Measurements from ENCODE around the gene ERVV-1.

GRCh38 chr19:53034054-53034453 is 20.3 kb downstream of the ERVV-1 start:
- TF ChIP-seq POLR2AphosphoS5 (IDR thresholded peaks at IDR 0.05; ENCODE audit: insufficient read depth in 1 of 2, low read depth in 1 of 2) (no peak), POLR2A (IDR thresholded peaks at IDR 0.05) (no peak)
